Chondrocyte (in vitro differentiated cells): Measurements from ENCODE around the gene GAST. TPM values are rescaled to one million over a fixed set of nuclear protein-coding genes. Genes with fewer than 3 reads are reported as not detected.
"Not testable (repeated sequence)": the region's sequence is repeated elsewhere in the genome, so short reads cannot be mapped to it uniquely, and the experiment has no call there.

Source experiments
- DNase-seq: peaks from one replicate; pipeline ENCODE4 v3.0.0; 2021; ENCODE audit warnings: mixed read lengths, low spot score
- H3K27ac Mint-ChIP-seq: one replicate; pipeline ENCODE4 v1.8.0; 2021; ENCODE audit warnings: mild to moderate bottlenecking, moderate library complexity, mixed read lengths; ENCODE audit not compliant: unreplicated experiment
- H3K27me3 Mint-ChIP-seq: 2 replicates; pipeline ENCODE4 v1.8.0; 2021; ENCODE audit warnings: low read depth, mixed read lengths
- H3K36me3 Mint-ChIP-seq: 2 replicates; pipeline ENCODE4 v1.8.0; 2021; ENCODE audit warnings: low read depth, mixed read lengths
- H3K4me1 Mint-ChIP-seq: 2 replicates; pipeline ENCODE4 v1.8.0; 2021; ENCODE audit warnings: low read depth, mild to moderate bottlenecking, mixed read lengths
- H3K4me3 Mint-ChIP-seq: one replicate; pipeline ENCODE4 v1.8.0; 2021; ENCODE audit warnings: mild to moderate bottlenecking, moderate library complexity, mixed read lengths; ENCODE audit not compliant: unreplicated experiment
- H3K9me3 Mint-ChIP-seq: 2 replicates; pipeline ENCODE4 v1.8.0; 2021; ENCODE audit warnings: low read depth, mixed read lengths
- total RNA-seq: library from RNA; stranded (reverse); gene quantifications from 3 replicates; pipeline ENCODE4 v1.2.1, GENCODE V29; 2021
- TF ChIP-seq, protein P1 (sequence below): fragments of 200-600 bp; sonication (generic); IDR thresholded peaks from 2 replicates; pipeline ENCODE4 v1.5.0; 2021; ENCODE audit warnings: antibody characterized with exemption, mild to moderate bottlenecking, moderate library complexity

GAST gene
- total RNA-seq, 1 donor from 2014 or later = not detected

DNA sequence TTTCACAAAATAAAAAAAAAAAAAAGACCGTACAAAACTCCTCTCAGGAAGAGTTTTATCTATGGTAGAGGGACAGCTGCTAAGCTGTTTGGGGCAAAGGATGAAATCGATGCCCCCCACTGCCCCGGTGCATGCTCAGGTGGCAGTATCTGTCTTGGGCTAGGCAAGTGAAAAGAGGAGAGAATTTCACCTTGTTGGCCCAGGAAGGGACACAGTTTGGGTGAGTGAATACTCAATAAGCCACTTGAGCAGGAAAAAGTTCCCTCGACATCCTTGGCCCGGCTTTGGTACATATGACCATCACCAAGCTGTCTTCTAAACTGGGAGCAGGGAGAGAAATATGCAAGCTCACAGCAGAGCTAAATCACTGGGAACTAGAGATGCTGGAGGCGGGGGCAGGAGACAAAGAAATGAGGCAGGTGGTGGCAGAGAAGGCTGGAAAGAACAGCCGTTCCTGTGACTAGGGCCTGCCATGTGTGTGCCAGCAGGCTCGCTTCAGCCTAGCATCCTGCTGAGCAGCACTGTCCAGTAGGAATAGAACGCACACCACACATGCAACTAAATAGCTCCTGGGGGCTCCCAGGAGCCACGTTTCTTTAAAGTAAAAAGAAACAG is 31.6 kb upstream of the GAST start:
- TF ChIP-seq, protein P1, sequence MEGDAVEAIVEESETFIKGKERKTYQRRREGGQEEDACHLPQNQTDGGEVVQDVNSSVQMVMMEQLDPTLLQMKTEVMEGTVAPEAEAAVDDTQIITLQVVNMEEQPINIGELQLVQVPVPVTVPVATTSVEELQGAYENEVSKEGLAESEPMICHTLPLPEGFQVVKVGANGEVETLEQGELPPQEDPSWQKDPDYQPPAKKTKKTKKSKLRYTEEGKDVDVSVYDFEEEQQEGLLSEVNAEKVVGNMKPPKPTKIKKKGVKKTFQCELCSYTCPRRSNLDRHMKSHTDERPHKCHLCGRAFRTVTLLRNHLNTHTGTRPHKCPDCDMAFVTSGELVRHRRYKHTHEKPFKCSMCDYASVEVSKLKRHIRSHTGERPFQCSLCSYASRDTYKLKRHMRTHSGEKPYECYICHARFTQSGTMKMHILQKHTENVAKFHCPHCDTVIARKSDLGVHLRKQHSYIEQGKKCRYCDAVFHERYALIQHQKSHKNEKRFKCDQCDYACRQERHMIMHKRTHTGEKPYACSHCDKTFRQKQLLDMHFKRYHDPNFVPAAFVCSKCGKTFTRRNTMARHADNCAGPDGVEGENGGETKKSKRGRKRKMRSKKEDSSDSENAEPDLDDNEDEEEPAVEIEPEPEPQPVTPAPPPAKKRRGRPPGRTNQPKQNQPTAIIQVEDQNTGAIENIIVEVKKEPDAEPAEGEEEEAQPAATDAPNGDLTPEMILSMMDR = no peak

DNA sequence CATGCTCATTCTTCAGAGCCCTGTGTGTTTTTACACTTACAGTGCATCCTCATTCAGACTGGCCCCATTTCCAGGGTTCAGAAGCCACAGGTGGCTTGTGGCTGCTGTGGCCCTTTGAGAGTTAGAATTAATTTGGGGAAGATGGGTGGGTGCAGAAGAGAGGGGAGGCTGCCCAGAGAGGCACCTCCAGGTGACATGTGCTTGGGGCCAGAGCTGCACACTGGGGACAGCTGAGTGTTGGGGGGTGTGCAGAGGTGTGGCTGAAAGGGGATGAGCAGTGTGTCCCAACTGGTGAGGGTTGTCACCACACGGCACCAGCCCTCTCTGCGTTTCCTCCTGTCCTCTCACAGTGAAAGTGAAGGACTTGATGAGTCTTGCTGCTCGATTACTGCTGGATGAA is 30.4 kb upstream of the GAST start:
- DNase-seq = no peak
- Mint-ChIP-seq H3K27ac (peak overlapping the region; percentile 12), H3K27me3 (no peaks in the 10 kb centered on the region), H3K9me3 (peaks cover 3% of the 10 kb centered on the region), H3K4me1 (peaks cover 12% of the 10 kb centered on the region), H3K4me3 (no peak overlapping the region), H3K36me3 (no peaks in the 10 kb centered on the region)
- TF ChIP-seq, protein P1 = no peak

More for the DNA sequence above, 31.6 kb upstream of the GAST start:
- H3K27me3 Mint-ChIP-seq = no peaks in the 10 kb centered on the region
- DNase-seq = no peak
- H3K27ac Mint-ChIP-seq = no peak overlapping the region
- H3K9me3 Mint-ChIP-seq = no peaks in the 10 kb centered on the region
- no peaks in the 10 kb centered on the region for H3K36me3 Mint-ChIP-seq
- no peak overlapping the region for H3K4me3 Mint-ChIP-seq
- peaks cover 21% of the 10 kb centered on the region for H3K4me1 Mint-ChIP-seq

DNA sequence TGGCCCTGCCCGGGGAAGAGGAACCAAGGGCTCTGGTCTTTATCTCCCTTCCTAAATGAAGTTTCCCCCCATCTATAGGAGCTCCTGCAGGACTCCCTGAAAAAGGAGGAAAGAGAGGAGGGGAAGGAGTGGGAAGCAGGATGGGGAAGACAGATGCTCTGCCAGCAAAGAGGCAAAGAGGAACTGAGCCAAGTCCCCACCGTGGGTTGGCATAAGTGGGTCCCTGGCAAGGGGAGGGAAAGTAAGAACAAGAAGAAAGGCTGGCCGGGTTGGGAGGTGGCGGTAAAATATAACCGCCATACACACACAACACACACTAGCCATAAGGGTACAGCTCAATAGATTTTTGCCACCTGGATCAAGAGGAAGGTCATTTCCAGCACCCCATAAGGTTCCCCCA is 29.5 kb upstream of the GAST start:
- Mint-ChIP-seq H3K4me1 (peaks cover 12% of the 10 kb centered on the region), H3K36me3 (no peaks in the 10 kb centered on the region), H3K27ac (no peak overlapping the region), H3K4me3 (no peak overlapping the region), H3K27me3 (no peaks in the 10 kb centered on the region), H3K9me3 (peaks cover 3% of the 10 kb centered on the region)
- TF ChIP-seq, protein P1 = no peak
- no peak for DNase-seq

DNA sequence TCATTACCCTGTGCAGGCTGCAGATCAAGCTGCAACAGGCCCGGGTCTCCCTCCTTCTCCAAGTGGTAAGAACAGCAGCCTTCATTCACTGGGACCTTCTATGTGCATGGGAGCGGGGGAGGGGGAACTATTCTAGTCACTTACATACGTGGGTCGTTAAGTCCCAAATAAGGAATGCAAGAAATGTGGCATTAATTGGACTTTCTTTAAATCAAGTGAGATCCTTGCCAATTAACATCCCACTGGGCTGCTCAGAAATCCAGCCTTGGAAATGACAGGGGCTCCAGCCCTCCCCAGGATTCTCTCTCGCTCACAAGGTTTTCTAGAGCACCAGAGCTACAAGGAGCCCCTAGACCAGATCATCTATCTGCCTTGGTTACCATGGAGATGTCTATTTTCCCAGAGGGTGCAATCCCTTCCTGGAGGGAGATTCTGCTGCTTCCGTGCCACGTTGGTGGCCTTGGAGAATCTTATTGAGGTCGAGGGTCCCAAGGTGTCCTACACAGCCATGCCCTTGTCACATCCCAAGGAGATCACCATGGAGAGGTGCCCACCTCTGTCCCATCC is 28.6 kb upstream of the GAST start:
- TF ChIP-seq, protein P1 = no peak
- Mint-ChIP-seq H3K9me3 (peaks cover 3% of the 10 kb centered on the region), H3K4me3 (no peak overlapping the region), H3K4me1 (peaks cover 16% of the 10 kb centered on the region), H3K36me3 (no peaks in the 10 kb centered on the region), H3K27me3 (no peaks in the 10 kb centered on the region), H3K27ac (no peak overlapping the region)
- DNase-seq = no peak

DNA sequence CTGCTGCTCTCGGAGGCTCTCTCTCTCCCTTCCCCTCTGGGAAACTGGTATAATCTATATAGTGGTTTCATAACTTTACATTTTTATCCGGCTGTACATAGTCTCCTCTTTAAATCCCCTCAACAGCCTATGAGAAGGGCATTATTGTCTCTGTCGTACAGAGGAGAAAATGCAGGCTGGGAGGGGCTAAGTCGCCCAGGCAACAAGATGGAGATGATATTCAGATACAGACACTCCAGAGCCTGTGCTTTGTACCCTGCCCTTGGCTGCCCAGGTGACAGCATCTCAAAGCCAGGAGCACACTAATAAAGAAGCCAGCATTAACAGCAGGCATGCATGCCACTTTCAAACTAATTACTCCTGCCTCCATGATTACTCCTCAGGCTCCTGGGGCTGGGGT is 28.1 kb upstream of the GAST start:
- Mint-ChIP-seq H3K4me3 (no peak overlapping the region), H3K9me3 (peaks cover 3% of the 10 kb centered on the region), H3K4me1 (peaks cover 11% of the 10 kb centered on the region), H3K27ac (no peak overlapping the region), H3K27me3 (no peaks in the 10 kb centered on the region), H3K36me3 (no peaks in the 10 kb centered on the region)
- DNase-seq = no peak
- TF ChIP-seq, protein P1 = no peak

DNA sequence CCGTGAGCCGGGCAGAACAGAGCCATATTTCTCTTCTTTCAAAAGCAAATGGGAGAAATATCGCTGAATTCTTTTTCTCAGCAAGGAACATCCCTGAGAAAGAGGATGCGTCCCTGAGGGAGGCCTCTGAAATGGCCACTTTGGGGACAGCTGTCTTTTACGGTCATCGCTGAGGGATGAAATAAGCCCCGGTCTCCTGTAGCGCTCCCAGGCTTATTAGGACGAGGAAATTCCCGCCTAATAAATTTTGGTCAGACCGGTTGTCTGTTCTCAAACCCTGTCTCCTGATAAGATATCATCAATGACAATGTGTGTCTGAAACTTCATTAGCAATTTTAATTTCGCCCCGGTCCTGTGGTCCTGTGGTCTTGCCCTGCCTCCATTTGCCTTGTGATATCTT is 26.4 kb upstream of the GAST start:
- H3K4me3 Mint-ChIP-seq, H3K27ac Mint-ChIP-seq, H3K9me3 Mint-ChIP-seq, H3K27me3 Mint-ChIP-seq, DNase-seq: not testable (repeated sequence)
- H3K36me3 Mint-ChIP-seq = peaks cover 13% of the 10 kb centered on the region
- H3K4me1 Mint-ChIP-seq = peaks cover 16% of the 10 kb centered on the region
